AG04450 (cell line): ENCODE data around the gene LGALS1. TPM values are rescaled to one million over a fixed set of nuclear protein-coding genes. Genes with fewer than 3 reads are reported as not detected.
"Not testable (repeated sequence)": the region's sequence is repeated elsewhere in the genome, so short reads cannot be mapped to it uniquely, and the experiment has no call there.

Experiments
- CTCF ChIA-PET: fragments of 300-600, 350-600 bp; formaldehyde crosslinking; extraction: SDS; loops from one replicate; lab custom pipeline; 2022; ENCODE audit warnings: antibody characterized with exemption, inconsistent platforms; lab: Charles Lee
- POLR2A ChIA-PET: fragments of 350-600 bp; formaldehyde crosslinking; extraction: SDS; loops from one replicate; lab custom pipeline; 2021; ENCODE audit warnings: antibody characterized with exemption, inconsistent platforms; lab: Yijun Ruan, JAX
- DNase-seq: peaks from one replicate; pipeline ENCODE4 v3.0.0-alpha.2; 2011; ENCODE audit warnings: low read depth, low spot score
- H3K27ac ChIP-seq: one replicate; pipeline ENCODE4 v1.5.1; 2012; ENCODE audit warnings: low read depth, low read length, control low read depth
- H3K27me3 ChIP-seq: one replicate; pipeline ENCODE4 v1.6.0; 2012; ENCODE audit warnings: low read length; ENCODE audit not compliant: control insufficient read depth, insufficient read depth
- H3K4me3 ChIP-seq: 2 replicates; pipeline ENCODE4 v1.5.1; 2011; ENCODE audit warnings: mild to moderate bottlenecking, low read depth, low read length, control low read depth
- H3K9me3 ChIP-seq: 2 replicates; pipeline ENCODE4 v1.5.1; 2012; ENCODE audit warnings: low read length; ENCODE audit not compliant: control insufficient read depth, insufficient read depth
- CTCF ChIP-seq: IDR thresholded peaks from 2 replicates; pipeline ENCODE4 v1.5.1; 2011; ENCODE audit warnings: low read depth, low read length, control low read depth, inconsistent platforms
- polyA plus RNA-seq: library from polyadenylated mRNA; depleted of rRNA; stranded (reverse); fragments of >200 nt; gene quantifications from 2 replicates; pipeline ENCODE4 v1.2.3, GENCODE V29; 2011

Gene LGALS1
- polyA plus RNA-seq, 1 experiment: 5,926 TPM

- POLR2A ChIA-PET: no interaction called here
- Histone ChIP-seq H3K9me3 (no peaks in the 10 kb centered on the region; the same call in 1 of the 2 replicates), H3K4me3 (no peak overlapping the region), H3K27me3 (no peaks in the 10 kb centered on the region), H3K27ac (no peak overlapping the region)
- DNase-seq: no peak
- CTCF ChIA-PET: no interaction called here
- no peak for TF ChIP-seq CTCF
Measured at GRCh38 chr22:37647928-37648327, 27.5 kb upstream of the LGALS1 start.

GRCh38 chr22:37650463-37651136 is 24.8 kb upstream of the LGALS1 start:
- no peaks in the 10 kb centered on the region; the same call in 1 of the 2 replicates for H3K9me3 ChIP-seq
- H3K27ac ChIP-seq: no peak overlapping the region
- no peak for DNase-seq
- POLR2A ChIA-PET: interaction anchor here (0.8 kb wide), 1 partner anchor 17 kb away, joined by 3 read pairs; no protein-coding TSS in a partner anchor
- H3K4me3 ChIP-seq: no peak overlapping the region
- TF ChIP-seq CTCF: no peak
- no peaks in the 10 kb centered on the region for H3K27me3 ChIP-seq
- CTCF ChIA-PET: no interaction called here

- CTCF ChIA-PET: interaction anchor here (1.5 kb wide), 1 partner anchor 11 kb away, joined by 8 read pairs; no protein-coding TSS in a partner anchor
- Histone ChIP-seq H3K9me3 (no peaks in the 10 kb centered on the region; the same call in 1 of the 2 replicates), H3K4me3 (no peak overlapping the region), H3K27me3 (no peaks in the 10 kb centered on the region), H3K27ac (no peak overlapping the region)
- POLR2A ChIA-PET: interaction anchor here (1.4 kb wide), 1 partner anchor 11 kb away, joined by 3 read pairs; no protein-coding TSS in a partner anchor
- no peak for TF ChIP-seq CTCF
- no peak for DNase-seq
Measured at GRCh38 chr22:37654563-37655251, 20.7 kb upstream of the LGALS1 start.

GRCh38 chr22:37655252-37655563 is 20.2 kb upstream of the LGALS1 start:
- no peak for TF ChIP-seq CTCF
- POLR2A ChIA-PET: interaction anchor here (1.4 kb wide), 1 partner anchor 12 kb away, joined by 3 read pairs; no protein-coding TSS in a partner anchor
- CTCF ChIA-PET: interaction anchor here (1.5 kb wide), 1 partner anchor 11 kb away, joined by 8 read pairs; no protein-coding TSS in a partner anchor
- Histone ChIP-seq H3K27ac (no peak overlapping the region), H3K27me3 (no peaks in the 10 kb centered on the region), H3K9me3 (no peaks in the 10 kb centered on the region; the same call in 1 of the 2 replicates), H3K4me3 (no peak overlapping the region)
- DNase-seq: no peak

- CTCF ChIA-PET: interaction anchor here (0.6 to 3.4 kb wide), 4 partner anchors 13 to 182 kb away, joined by 3 to 54 read pairs (median 6); no protein-coding TSS in a partner anchor
Measured at GRCh38 chr22:37656583-37656982, 18.9 kb upstream of the LGALS1 start.

More at GRCh38 chr22:37656583-37656982, 18.9 kb upstream of the LGALS1 start:
- not testable (repeated sequence) for H3K9me3 ChIP-seq, H3K4me3 ChIP-seq, DNase-seq, H3K27me3 ChIP-seq, H3K27ac ChIP-seq
- POLR2A ChIA-PET: interaction anchor here (3.9 kb wide), 1 partner anchor 19 kb away, joined by 46 read pairs; the partner anchor contains the start of gene LGALS1
